ENCODE results near the gene LSR. TPM values are rescaled to one million over a fixed set of nuclear protein-coding genes. Genes with fewer than 3 reads are reported as not detected.

LSR gene
- total RNA-seq, 3 donors from 2014 or later (not counting 1 experiment from before 2014, with no cell fraction given) = 3.4 to 6.9 (median 6.7) TPM

DNA sequence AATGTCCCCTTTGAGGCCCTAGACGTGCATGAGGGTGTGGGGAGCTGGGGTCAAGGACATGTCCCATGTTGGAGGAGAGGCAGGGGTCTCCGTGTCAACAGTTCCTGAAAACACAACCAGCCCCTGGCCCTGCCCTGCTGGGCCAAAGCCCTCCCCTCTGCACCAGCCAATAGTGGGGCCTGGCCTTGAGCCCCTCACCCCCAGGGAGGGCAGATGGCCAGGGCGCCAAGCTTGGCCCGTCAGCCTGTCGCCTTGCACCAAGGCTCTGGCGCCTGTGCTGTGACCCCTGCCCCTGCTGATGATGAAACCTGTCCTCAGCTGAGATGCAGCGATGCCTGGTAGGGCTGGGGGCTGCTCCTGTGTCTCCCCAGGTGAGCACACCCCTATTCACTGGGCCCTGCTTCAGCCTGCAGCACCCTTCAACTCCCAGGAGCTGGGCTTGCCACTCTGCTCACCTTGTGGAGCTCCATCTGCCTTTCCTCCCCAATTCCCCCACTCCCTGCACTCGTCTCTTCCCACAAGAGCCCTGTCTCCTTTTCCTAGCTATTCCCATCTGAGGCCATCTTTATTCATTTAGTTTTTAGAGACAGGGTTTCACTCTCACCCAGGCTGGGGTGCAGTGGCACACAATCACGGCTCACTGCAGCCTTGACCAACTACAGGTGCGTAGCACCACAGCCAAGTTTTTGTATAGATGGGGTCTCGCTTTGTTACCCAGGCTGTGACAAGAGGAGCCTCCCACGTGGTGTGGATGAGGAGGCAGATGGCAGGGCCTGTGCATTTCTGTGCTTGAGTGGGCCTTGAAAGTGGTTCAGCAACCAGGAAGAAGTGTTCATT is 31.4 kb downstream of the LSR start:
- Mint-ChIP-seq H3K27me3 (ENCODE audit: low read depth in 2 of 2) (peaks cover 8 to 21% of the 10 kb centered on the region in 2 donors), H3K27ac (no peak overlapping the region), H3K4me3 (no peak overlapping the region), H3K9me3 (no peaks in the 10 kb centered on the region), H3K4me1 (peaks cover 0 to 9% of the 10 kb centered on the region in 2 donors), H3K36me3 (peaks cover 5% of the 10 kb centered on the region)
- intact Hi-C loops (cut with micrococcal nuclease) = no loop called here
- Histone ChIP-seq H3K27ac (ENCODE audit: low read length) (no peak overlapping the region), H3K9me3 (ENCODE audit: control insufficient read depth, insufficient read depth, low read length) (no peaks in the 10 kb centered on the region), H3K36me3 (ENCODE audit: control insufficient read depth, insufficient read depth, low read length) (peaks cover 31% of the 10 kb centered on the region), H3K27me3 (ENCODE audit: control insufficient read depth, insufficient read depth, low read length) (no peaks in the 10 kb centered on the region), H3K4me1 (ENCODE audit: control insufficient read depth, insufficient read depth, low read length) (peaks cover 10% of the 10 kb centered on the region), H3K4me3 (ENCODE audit: low read length) (no peak overlapping the region)
- ATAC-seq (peak in 1 of 3 donors; percentile 14), DNase-seq (no peak)
- TF ChIP-seq, protein P1, sequence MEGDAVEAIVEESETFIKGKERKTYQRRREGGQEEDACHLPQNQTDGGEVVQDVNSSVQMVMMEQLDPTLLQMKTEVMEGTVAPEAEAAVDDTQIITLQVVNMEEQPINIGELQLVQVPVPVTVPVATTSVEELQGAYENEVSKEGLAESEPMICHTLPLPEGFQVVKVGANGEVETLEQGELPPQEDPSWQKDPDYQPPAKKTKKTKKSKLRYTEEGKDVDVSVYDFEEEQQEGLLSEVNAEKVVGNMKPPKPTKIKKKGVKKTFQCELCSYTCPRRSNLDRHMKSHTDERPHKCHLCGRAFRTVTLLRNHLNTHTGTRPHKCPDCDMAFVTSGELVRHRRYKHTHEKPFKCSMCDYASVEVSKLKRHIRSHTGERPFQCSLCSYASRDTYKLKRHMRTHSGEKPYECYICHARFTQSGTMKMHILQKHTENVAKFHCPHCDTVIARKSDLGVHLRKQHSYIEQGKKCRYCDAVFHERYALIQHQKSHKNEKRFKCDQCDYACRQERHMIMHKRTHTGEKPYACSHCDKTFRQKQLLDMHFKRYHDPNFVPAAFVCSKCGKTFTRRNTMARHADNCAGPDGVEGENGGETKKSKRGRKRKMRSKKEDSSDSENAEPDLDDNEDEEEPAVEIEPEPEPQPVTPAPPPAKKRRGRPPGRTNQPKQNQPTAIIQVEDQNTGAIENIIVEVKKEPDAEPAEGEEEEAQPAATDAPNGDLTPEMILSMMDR (IDR thresholded peaks at IDR 0.05) = no peak
- WGBS (ENCODE audit: insufficient coverage) = 87% methylated on average over 12 of the region's 12 CpGs

DNA sequence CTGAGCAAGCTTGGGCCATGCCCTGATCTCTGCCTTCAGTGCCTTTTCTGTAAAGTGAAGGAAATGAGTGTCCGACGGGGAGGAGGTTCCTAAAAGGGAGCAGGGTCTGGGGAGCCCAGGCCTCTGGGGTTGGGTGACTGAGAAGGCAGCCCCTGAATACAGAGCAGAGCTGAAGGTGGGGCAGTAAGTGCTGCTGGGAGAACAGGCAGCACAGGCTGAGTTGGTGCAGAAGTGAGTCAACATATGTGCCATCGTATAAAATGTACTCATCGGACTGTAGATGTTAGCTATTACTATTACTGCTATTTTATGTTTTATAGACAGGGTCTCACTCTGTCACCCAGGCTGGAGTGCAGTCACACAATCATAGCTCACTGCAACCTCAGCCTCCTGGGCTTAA is 32.5 kb downstream of the LSR start:
- H3K4me1 ChIP-seq (ENCODE audit: control insufficient read depth, insufficient read depth, low read length) = peaks cover 10% of the 10 kb centered on the region
- H3K4me3 Mint-ChIP-seq = no peak overlapping the region
- no peak overlapping the region for H3K27ac ChIP-seq (ENCODE audit: low read length)
- H3K36me3 Mint-ChIP-seq = no peaks in the 10 kb centered on the region
- no peak overlapping the region for H3K4me3 ChIP-seq (ENCODE audit: low read length)
- ATAC-seq (peak in 1 of 3 donors; percentile 3), DNase-seq (no peak)
- no peaks in the 10 kb centered on the region for H3K27me3 ChIP-seq (ENCODE audit: control insufficient read depth, insufficient read depth, low read length)
- no peaks in the 10 kb centered on the region for H3K9me3 ChIP-seq (ENCODE audit: control insufficient read depth, insufficient read depth, low read length)
- peaks cover 8 to 24% of the 10 kb centered on the region in 2 donors for H3K27me3 Mint-ChIP-seq (ENCODE audit: low read depth in 2 of 2)
- WGBS (ENCODE audit: insufficient coverage) = 87% methylated on average over 3 of the region's 4 CpGs
- intact Hi-C loops (cut with micrococcal nuclease) = no loop called here
- H3K36me3 ChIP-seq (ENCODE audit: control insufficient read depth, insufficient read depth, low read length) = peaks cover 29% of the 10 kb centered on the region
- H3K9me3 Mint-ChIP-seq = no peaks in the 10 kb centered on the region
- peaks cover 0 to 9% of the 10 kb centered on the region in 2 donors for H3K4me1 Mint-ChIP-seq
- no peak overlapping the region for H3K27ac Mint-ChIP-seq
- TF ChIP-seq, protein P1 (IDR thresholded peaks at IDR 0.05) = no peak

DNA sequence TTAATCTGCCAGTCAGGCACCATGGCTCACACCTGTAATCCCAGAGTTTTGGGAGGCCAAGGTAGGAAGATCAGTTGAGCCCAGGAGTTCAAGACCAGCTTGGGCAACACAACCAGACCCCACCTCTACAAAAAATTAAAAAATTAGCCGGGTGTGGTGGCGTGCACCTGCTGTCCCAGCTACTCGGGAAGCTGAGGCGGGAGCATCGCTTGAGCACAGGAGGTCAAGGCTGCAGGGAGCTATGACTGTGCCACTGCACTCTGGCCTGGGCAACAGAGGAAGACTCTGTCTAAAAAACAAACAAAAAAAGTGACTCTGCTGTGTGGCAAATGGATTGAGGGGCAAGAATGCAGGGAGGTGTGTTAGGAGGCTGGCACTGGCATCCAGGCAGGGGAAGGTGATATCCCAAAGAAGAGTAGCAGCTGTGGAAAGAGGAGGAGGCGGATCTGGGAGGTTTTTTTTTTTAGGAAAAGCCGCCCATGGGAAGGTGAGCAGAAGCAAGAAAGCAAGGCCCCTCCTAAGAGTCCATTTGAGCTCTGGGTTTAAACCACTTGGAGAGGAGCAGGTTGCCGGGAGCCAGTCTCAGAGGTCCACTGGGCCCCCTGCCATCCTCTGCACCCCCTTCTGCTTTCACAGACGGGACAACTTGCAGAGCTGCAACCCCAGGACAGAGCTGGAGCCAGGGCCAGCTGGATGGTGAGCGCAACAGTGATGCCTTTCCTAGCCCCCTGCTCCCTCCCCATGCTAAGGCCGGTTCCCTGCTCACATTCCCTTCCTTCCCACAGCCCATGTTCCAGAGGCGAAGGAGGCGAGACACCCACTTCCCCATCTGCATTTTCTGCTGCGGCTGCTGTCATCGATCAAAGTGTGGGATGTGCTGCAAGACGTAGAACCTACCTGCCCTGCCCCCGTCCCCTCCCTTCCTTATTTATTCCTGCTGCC is 35.6 kb downstream of the LSR start:
- Mint-ChIP-seq H3K27ac (no peak overlapping the region), H3K4me3 (no peak overlapping the region), H3K27me3 (ENCODE audit: low read depth in 2 of 2) (peaks cover 8 to 24% of the 10 kb centered on the region in 2 donors), H3K9me3 (no peaks in the 10 kb centered on the region), H3K4me1 (no peaks in the 10 kb centered on the region), H3K36me3 (no peaks in the 10 kb centered on the region)
- Histone ChIP-seq H3K27ac (ENCODE audit: low read length) (no peak overlapping the region), H3K4me3 (ENCODE audit: low read length) (no peak overlapping the region), H3K27me3 (ENCODE audit: control insufficient read depth, insufficient read depth, low read length) (no peaks in the 10 kb centered on the region), H3K36me3 (ENCODE audit: control insufficient read depth, insufficient read depth, low read length) (peaks cover 4% of the 10 kb centered on the region), H3K4me1 (ENCODE audit: control insufficient read depth, insufficient read depth, low read length) (peaks cover 10% of the 10 kb centered on the region), H3K9me3 (ENCODE audit: control insufficient read depth, insufficient read depth, low read length) (no peaks in the 10 kb centered on the region)
- TF ChIP-seq, protein P1 (IDR thresholded peaks at IDR 0.05) = no peak
- ATAC-seq (no peak), DNase-seq (no peak)
- intact Hi-C loops (cut with micrococcal nuclease) = no loop called here
- WGBS (ENCODE audit: insufficient coverage) = 81% methylated on average over 17 of the region's 17 CpGs

Data from natural killer cell (primary cell).